BJ (cell line): ENCODE data around the gene ABLIM2. TPM values are rescaled to one million over a fixed set of nuclear protein-coding genes. Genes with fewer than 3 reads are reported as not detected.

Experiments
- CTCF ChIA-PET: fragments of 350-600 bp; formaldehyde crosslinking; extraction: SDS; loops from one replicate; lab custom pipeline; 2021; ENCODE audit warnings: antibody characterized with exemption, inconsistent platforms; lab: Yijun Ruan, JAX
- POLR2A ChIA-PET: fragments of 300-600 bp; sonication (Branson Sonifier 250); formaldehyde crosslinking; extraction: SDS; loops from one replicate; lab custom pipeline; 2021; ENCODE audit warnings: antibody characterized with exemption; lab: Charles Lee
- DNase-seq: peaks from one replicate; pipeline ENCODE4 v3.0.0-alpha.2; 2011; ENCODE audit warnings: low read depth
- H3K27me3 ChIP-seq: 2 replicates; pipeline ENCODE4 v1.6.0; 2011; ENCODE audit warnings: low read length; ENCODE audit not compliant: control insufficient read depth, insufficient read depth
- H3K36me3 ChIP-seq: 2 replicates; pipeline ENCODE4 v1.5.1; 2011; ENCODE audit warnings: low read length; ENCODE audit not compliant: control insufficient read depth, insufficient read depth
- H3K4me3 ChIP-seq: 2 replicates; pipeline ENCODE4 v1.5.1; 2011; ENCODE audit warnings: low read depth, mild to moderate bottlenecking, control low read depth, low read length
- CTCF ChIP-seq: IDR thresholded peaks from 2 replicates; pipeline ENCODE4 v1.5.1; 2011; ENCODE audit warnings: low read depth, mild to moderate bottlenecking, control low read depth, inconsistent platforms, low read length, moderate library complexity; ENCODE audit not compliant: insufficient read depth
- polyA plus RNA-seq: library from polyadenylated mRNA; depleted of rRNA; stranded (reverse); fragments of >200 nt; gene quantifications from 2 replicates; pipeline ENCODE4 v1.2.3, GENCODE V29; 2011

Gene ABLIM2
- polyA plus RNA-seq, 1 experiment: 0.07 TPM

GRCh38 chr4:8163026-8163425 is 4.4 kb upstream of the ABLIM2 start:
- ChIA-PET CTCF (no interaction called here), POLR2A (no interaction called here)
- no peaks in the 10 kb centered on the region for H3K36me3 ChIP-seq

GRCh38 chr4:8162625-8163024 is 4.0 kb upstream of the ABLIM2 start:
- no peaks in the 10 kb centered on the region for H3K36me3 ChIP-seq
- no peak for TF ChIP-seq CTCF
- CTCF ChIA-PET: no interaction called here
- POLR2A ChIA-PET: no interaction called here
- H3K27me3 ChIP-seq: peaks cover 4% of the 10 kb centered on the region; the same call in 1 of the 2 replicates
- DNase-seq: no peak
- H3K4me3 ChIP-seq: no peak overlapping the region

More at GRCh38 chr4:8163026-8163425, 4.4 kb upstream of the ABLIM2 start:
- H3K4me3 ChIP-seq: no peak overlapping the region
- DNase-seq: no peak
- no peak for TF ChIP-seq CTCF
- H3K27me3 ChIP-seq: peaks cover 4% of the 10 kb centered on the region; the same call in 1 of the 2 replicates

GRCh38 chr4:8160572-8160971 is 2.0 kb upstream of the ABLIM2 start:
- Histone ChIP-seq H3K4me3 (no peak overlapping the region), H3K27me3 (peaks cover 6% of the 10 kb centered on the region; the same call in 1 of the 2 replicates), H3K36me3 (no peaks in the 10 kb centered on the region)
- ChIA-PET CTCF (interaction anchor here (2.2 kb wide), 1 partner anchor 16 kb away, joined by 11 read pairs; no protein-coding TSS in a partner anchor), POLR2A (no interaction called here)
- TF ChIP-seq CTCF: no peak
- no peak for DNase-seq

- no peak for DNase-seq
- peaks cover 4% of the 10 kb centered on the region; the same call in 1 of the 2 replicates for H3K27me3 ChIP-seq
- no peak overlapping the region for H3K4me3 ChIP-seq
- ChIA-PET POLR2A (no interaction called here), CTCF (interaction anchor here (1.9 to 2.2 kb wide), 2 partner anchors 11 to 16 kb away, joined by 7 to 11 read pairs; no protein-coding TSS in a partner anchor)
- no peak for TF ChIP-seq CTCF
- no peaks in the 10 kb centered on the region for H3K36me3 ChIP-seq
Measured at GRCh38 chr4:8160233-8160560, 1.6 kb upstream of the ABLIM2 start.

GRCh38 chr4:8159537-8160232 is 1.1 kb upstream of the ABLIM2 start:
- ChIA-PET CTCF (interaction anchor here (1.9 to 2.2 kb wide), 2 partner anchors 12 to 17 kb away, joined by 7 to 11 read pairs; no protein-coding TSS in a partner anchor), POLR2A (no interaction called here)
- H3K27me3 ChIP-seq: peaks cover 6% of the 10 kb centered on the region; the same call in 1 of the 2 replicates
- no peak for DNase-seq
- no peaks in the 10 kb centered on the region for H3K36me3 ChIP-seq
- no peak for TF ChIP-seq CTCF
- peak overlapping the region; percentile 89 for H3K4me3 ChIP-seq
